ENCODE measurements around the gene FRMD3. TPM values are rescaled to one million over a fixed set of nuclear protein-coding genes. Genes with fewer than 3 reads are reported as not detected.
A peak's percentile ranks its signal among the peaks of the same experiment; 100 is the strongest.
"Not testable (repeated sequence)": the region's sequence is repeated elsewhere in the genome, so short reads cannot be mapped to it uniquely, and the experiment has no call there.

The FRMD3 gene
- total RNA-seq, 1 donor = 0.86 TPM

GRCh38 chr9:83367326-83367725, 170.9 kb downstream of the FRMD3 start:
- no peak for TF ChIP-seq CTCF (IDR thresholded peaks at IDR 0.05; ENCODE audit: insufficient read depth, low read depth, low read length)

GRCh38 chr9:83362341-83362995, 175.7 kb downstream of the FRMD3 start:
- H3K4me3 ChIP-seq (ENCODE audit: low read depth, low read length) = no peak overlapping the region
- no peak for TF ChIP-seq CTCF (IDR thresholded peaks at IDR 0.05; ENCODE audit: insufficient read depth, low read depth, low read length)
- DNase-seq (ENCODE audit: low read depth) = no peak

More at GRCh38 chr9:83367326-83367725, 170.9 kb downstream of the FRMD3 start:
- DNase-seq (ENCODE audit: low read depth) = no peak
- H3K4me3 ChIP-seq (ENCODE audit: low read depth, low read length) = no peak overlapping the region

- no peak overlapping the region for H3K4me3 ChIP-seq (ENCODE audit: low read depth, low read length)
- no peak for DNase-seq (ENCODE audit: low read depth)
- no peak for TF ChIP-seq CTCF (IDR thresholded peaks at IDR 0.05; ENCODE audit: insufficient read depth, low read depth, low read length)
Measured at GRCh38 chr9:83359039-83359438, 179.2 kb downstream of the FRMD3 start.

GRCh38 chr9:83358493-83358892, 179.7 kb downstream of the FRMD3 start:
- not testable (repeated sequence) for DNase-seq (ENCODE audit: low read depth); H3K4me3 ChIP-seq (ENCODE audit: low read depth, low read length)

- TF ChIP-seq CTCF (IDR thresholded peaks at IDR 0.05; ENCODE audit: insufficient read depth, low read depth, low read length) = no peak
- no peak for DNase-seq (ENCODE audit: low read depth)
Measured at GRCh38 chr9:83355729-83356151, 182.5 kb downstream of the FRMD3 start.

GRCh38 chr9:83355024-83355444, 183.2 kb downstream of the FRMD3 start:
- peak; percentile 30 for DNase-seq (ENCODE audit: low read depth)
- no peak overlapping the region for H3K4me3 ChIP-seq (ENCODE audit: low read depth, low read length)
- no peak for TF ChIP-seq CTCF (IDR thresholded peaks at IDR 0.05; ENCODE audit: insufficient read depth, low read depth, low read length)

More at GRCh38 chr9:83355729-83356151, 182.5 kb downstream of the FRMD3 start:
- H3K4me3 ChIP-seq (ENCODE audit: low read depth, low read length) = no peak overlapping the region

GRCh38 chr9:83349031-83349430, 189.2 kb downstream of the FRMD3 start:
- TF ChIP-seq CTCF (IDR thresholded peaks at IDR 0.05; ENCODE audit: insufficient read depth, low read depth, low read length) = no peak

More at GRCh38 chr9:83349031-83349430, 189.2 kb downstream of the FRMD3 start:
- no peak overlapping the region for H3K4me3 ChIP-seq (ENCODE audit: low read depth, low read length)
- no peak for DNase-seq (ENCODE audit: low read depth)
